AG10803 (cell line): Measurements from ENCODE around the gene KIF12.
A peak's percentile ranks its signal among the peaks of the same experiment; 100 is the strongest.

ENCODE experiments used
- DNase-seq: peaks from one replicate; pipeline ENCODE4 v3.0.0; 2010; ENCODE audit warnings: low read depth
- H3K4me3 ChIP-seq: 2 replicates; pipeline ENCODE4 v1.5.1; 2011; ENCODE audit warnings: mild to moderate bottlenecking, low read length, control low read depth
- TF ChIP-seq, protein P1 (sequence below): conservative IDR thresholded peaks from 2 replicates; pipeline ENCODE4 v1.5.1; 2011; ENCODE audit warnings: mild to moderate bottlenecking, low read length, control low read depth, inconsistent platforms

The KIF12 gene

DNA sequence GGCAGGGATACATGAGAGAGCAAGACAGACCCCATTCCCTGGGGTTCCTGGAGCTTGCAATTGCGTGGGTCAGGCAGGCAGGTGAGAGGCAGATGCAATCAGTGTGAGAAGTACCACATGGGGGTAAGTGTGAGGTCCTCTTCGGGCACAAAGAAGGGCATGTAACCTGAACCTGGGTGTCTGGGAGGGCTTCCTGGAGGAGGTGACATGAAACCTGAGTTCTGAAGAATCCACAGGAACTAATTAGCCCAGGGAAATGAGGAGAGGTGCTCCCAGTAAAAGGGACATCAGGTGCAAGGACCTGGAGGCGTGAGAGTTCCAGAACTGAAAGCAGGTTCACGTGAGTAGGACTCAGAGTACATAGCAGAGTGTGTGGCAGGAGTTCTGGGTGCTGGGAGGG is 23.5 kb downstream of the KIF12 start:
- DNase-seq = no peak
- TF ChIP-seq, protein P1, sequence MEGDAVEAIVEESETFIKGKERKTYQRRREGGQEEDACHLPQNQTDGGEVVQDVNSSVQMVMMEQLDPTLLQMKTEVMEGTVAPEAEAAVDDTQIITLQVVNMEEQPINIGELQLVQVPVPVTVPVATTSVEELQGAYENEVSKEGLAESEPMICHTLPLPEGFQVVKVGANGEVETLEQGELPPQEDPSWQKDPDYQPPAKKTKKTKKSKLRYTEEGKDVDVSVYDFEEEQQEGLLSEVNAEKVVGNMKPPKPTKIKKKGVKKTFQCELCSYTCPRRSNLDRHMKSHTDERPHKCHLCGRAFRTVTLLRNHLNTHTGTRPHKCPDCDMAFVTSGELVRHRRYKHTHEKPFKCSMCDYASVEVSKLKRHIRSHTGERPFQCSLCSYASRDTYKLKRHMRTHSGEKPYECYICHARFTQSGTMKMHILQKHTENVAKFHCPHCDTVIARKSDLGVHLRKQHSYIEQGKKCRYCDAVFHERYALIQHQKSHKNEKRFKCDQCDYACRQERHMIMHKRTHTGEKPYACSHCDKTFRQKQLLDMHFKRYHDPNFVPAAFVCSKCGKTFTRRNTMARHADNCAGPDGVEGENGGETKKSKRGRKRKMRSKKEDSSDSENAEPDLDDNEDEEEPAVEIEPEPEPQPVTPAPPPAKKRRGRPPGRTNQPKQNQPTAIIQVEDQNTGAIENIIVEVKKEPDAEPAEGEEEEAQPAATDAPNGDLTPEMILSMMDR = no peak

DNA sequence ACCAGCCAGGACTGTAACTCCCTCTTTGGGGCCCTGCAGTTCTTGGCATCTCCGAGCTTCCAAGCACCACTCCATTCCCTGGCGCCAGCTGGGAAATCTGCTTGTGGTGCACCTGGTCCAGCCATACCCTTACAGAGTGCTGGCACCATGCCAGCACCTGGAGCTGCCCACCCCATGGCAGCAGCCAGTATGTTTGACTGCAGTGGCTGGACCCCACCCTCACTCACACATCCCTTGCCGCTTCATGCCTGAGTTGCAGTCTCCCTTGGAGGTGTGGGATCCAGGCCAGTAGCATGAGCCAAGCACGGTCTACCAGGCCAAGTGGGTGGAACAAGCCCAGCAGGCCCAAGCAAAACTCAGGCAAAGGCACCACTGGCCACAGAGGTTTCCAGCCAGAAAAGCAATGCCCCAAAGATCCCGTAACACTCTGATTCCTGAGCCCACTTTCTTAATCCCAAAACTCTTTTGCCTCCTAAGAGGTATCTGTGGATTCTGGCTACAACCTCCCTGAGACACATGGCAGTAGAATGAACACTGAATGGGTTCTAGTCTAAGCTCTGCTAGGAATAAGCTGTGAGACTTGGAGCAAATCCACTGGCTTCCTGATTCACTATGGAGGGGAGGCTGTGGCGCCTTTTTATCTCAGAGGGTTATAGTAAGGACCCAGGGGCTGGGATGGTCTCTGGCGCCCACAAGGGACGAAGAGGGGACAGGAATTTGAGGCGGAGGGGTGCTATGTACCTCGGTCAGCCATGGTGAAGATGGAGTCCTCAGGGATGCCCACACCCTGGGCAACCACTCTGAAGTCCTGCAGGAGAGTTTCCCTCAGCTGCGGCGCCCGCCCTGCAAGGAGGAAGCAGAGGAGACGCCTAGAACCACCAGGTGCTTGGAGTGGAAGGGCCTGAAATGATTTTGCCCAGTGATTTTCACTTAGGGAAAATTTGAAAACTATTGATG is 26.6 kb downstream of the KIF12 start:
- no peak overlapping the region for H3K4me3 ChIP-seq
- TF ChIP-seq, protein P1 = no peak
- DNase-seq = peak; percentile 46

More for the DNA sequence above, 23.5 kb downstream of the KIF12 start:
- H3K4me3 ChIP-seq = no peak overlapping the region

DNA sequence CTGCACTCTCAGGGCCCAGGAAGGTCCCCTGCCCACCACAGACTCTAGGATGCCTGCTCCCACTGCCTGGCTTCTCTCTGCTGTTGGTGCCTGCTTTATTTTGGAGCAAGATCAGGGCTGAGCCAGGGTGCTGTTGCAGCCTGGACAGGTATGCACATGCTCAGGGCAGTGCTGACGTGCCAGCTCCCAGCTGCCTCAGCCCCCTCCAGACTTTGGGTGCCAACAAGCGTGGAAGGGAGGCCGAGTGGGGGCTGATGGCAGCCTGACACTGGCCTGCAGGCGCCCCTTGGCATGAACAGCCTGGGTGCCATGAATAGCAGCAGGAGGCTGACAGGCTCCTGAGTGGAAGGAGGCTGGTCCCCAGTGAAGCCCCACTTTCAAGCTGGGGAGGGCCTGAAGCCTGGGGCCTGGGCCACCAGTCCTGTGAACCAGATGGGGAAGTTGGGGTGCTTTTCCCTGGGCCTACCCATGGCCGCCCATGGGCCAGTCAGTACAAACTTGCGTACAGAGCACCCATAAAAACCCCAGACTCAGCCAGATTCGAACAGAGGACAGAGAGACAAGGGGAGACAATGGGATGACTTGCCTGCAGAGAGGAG is 27.8 kb downstream of the KIF12 start:
- no peak overlapping the region for H3K4me3 ChIP-seq
- TF ChIP-seq, protein P1 = no peak
- no peak for DNase-seq

DNA sequence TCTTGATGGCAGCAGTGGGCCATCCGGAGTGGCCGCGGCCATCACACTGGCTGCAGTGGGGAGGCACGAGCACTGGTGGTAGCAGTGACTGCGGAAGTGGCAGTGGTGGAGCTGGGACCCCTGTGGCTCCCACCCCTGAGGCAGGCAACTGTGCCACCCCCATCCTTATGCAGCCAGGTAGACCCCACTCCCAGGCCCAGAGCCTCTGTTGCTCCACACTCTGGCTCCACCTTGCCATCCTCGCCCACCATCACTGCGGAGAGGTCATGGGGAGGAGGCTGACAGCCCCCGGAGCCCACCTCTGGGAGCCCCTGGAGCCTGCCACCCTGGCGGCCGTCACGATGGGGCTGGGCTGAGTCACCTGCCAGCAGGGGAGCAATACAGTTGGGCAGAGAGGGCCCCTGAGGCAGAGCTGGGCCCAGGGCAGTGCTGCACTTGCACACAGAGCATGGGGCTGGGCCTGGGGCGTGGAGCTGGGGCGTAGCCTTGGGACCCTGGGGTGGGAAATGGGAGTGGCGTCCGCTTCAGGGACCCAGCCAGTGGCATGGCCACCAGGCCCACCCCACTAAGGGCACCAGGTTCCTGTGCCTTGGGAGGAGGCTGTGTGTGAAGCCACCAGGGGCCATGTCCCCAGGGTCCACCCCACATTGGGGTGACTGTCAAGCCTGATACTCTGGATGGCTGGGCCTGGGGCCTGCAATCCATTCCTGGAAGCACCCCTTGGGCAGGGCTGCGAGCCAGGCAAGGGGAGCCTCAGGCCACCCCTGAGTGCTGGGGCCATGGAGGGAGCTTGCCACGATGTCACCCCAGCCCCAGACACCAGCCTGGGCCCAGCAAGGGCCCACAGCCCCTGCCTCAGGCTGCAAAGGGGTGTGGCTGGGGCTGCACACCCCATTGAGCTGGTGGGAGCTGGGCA is 28.6 kb downstream of the KIF12 start:
- no peak for DNase-seq
- no peak overlapping the region for H3K4me3 ChIP-seq
- TF ChIP-seq, protein P1 = no peak

DNA sequence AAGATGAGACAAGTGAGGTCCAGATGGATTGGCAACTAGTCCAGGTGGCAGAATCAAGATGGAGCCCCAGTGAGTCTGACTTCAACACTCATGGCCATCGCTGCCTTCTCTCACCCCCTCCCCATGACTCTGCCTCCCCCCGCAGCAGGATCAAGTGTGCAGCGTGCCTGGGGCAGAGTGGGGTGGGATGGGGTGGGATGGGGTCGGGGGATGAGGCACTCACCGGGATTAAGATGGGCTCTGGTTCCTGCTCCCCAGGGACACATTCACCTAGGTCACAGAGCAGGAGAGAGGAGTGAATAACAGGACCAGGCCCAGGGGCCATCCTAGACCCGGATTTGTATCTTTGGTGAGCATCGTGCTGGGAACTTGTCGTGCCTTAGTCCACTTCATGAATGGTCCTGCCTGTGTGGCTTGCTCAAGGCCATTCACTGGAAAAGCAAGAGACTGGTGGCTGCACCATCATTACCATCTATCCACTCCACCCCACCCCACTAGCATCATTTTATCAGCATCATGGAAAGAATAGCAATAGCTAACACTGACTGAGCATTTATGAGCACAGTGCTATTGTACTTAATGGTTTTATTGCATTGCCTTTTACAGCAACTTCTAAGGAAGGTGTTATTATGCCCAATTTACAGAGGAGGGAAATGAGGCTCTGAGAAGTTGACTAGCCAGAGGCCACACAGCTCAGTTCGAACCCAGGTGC is 29.5 kb downstream of the KIF12 start:
- no peak for DNase-seq
- no peak overlapping the region for H3K4me3 ChIP-seq
- TF ChIP-seq, protein P1 = no peak

DNA sequence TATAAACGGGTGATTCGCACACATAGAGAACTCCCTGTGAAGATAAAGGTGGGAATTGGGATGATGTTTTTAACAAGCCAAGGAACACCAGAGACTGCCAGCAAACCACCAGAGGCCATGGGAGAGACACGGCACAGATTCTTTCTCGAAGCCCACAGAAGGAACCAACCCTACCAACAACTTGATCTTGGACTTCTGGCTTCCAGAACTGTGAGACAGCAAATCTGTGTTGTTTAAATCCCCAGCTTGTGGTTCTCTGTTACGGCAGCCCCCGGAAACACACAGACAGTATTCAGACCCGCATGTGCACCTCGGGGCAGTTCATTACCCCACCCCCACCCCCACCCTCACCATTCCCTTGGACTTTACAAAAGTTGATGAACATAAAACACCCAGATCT is 33.8 kb downstream of the KIF12 start:
- TF ChIP-seq, protein P1 = no peak
- no peak for DNase-seq
- no peak overlapping the region for H3K4me3 ChIP-seq
